ENCODE measurements around the gene DAB2. TPM values are rescaled to one million over a fixed set of nuclear protein-coding genes. Genes with fewer than 3 reads are reported as not detected.

DAB2 gene
- total RNA-seq: 100 to 1,000 TPM in 1 of 4 donors, 10 to 100 TPM in 3; 30.8 to 121 (median 47.4) TPM

- peaks cover 21 to 67% (median 25%) of the 10 kb centered on the region in 3 donors for H3K4me1 ChIP-seq
- TF ChIP-seq EP300 (IDR thresholded peaks at IDR 0.05) (no peak), CTCF (IDR thresholded peaks at IDR 0.05) (peak; percentile 19 to 72 (median 61)), POLR2AphosphoS5 (IDR thresholded peaks at IDR 0.05) (peak; percentile 86), POLR2A (IDR thresholded peaks at IDR 0.05) (peak; percentile 78 to 85)
- H3K4me3 ChIP-seq: peak within 1 kb of the TSS; percentile 60 to 74
- H3K27ac ChIP-seq: peak within 1 kb of the TSS; percentile 82 to 89 (median 88)
- H3K36me3 ChIP-seq: no peaks in the 10 kb centered on the region
- ATAC-seq: peak; percentile 83
- no peaks in the 10 kb centered on the region for H3K9me3 ChIP-seq
- no peaks in the 10 kb centered on the region for H3K27me3 ChIP-seq
- WGBS, 2 donors (ENCODE audit: low coverage in 1 of 2): 5 to 9% methylated on average over 9 to 23 of the region's 53 CpGs
Measured at GRCh38 chr5:39424736-39425637, at the start of gene DAB2. TSS of gene DAB2 (minus strand) at chr5:39424980. CDS start at chr5:39394320, 30,660 bp downstream.

GRCh38 chr5:39473156-39473775 lies 48.5 kb upstream of the DAB2 start:
- Histone ChIP-seq H3K9me3 (no peaks in the 10 kb centered on the region), H3K27ac (peak overlapping the region in 1 of 4 donors; percentile 14), H3K4me1 (peaks cover 0 to 12% (median 0%) of the 10 kb centered on the region in 3 donors), H3K36me3 (no peaks in the 10 kb centered on the region), H3K4me3 (no peak overlapping the region), H3K27me3 (no peaks in the 10 kb centered on the region)
- WGBS, 2 donors (ENCODE audit: low coverage in 1 of 2): 25 to 31% methylated on average over 3 of the region's 3 CpGs
- TF ChIP-seq POLR2A (IDR thresholded peaks at IDR 0.05) (no peak), EP300 (IDR thresholded peaks at IDR 0.05) (no peak), POLR2AphosphoS5 (IDR thresholded peaks at IDR 0.05) (no peak), CTCF (IDR thresholded peaks at IDR 0.05) (no peak)
- ATAC-seq: no peak

GRCh38 chr5:39471836-39472508 lies 47.2 kb upstream of the DAB2 start:
- TF ChIP-seq POLR2AphosphoS5 (IDR thresholded peaks at IDR 0.05): no peak
- no peak for TF ChIP-seq CTCF (IDR thresholded peaks at IDR 0.05)
- no peak for TF ChIP-seq EP300 (IDR thresholded peaks at IDR 0.05)
- TF ChIP-seq POLR2A (IDR thresholded peaks at IDR 0.05): no peak
- peaks cover 0 to 12% (median 0%) of the 10 kb centered on the region in 3 donors for H3K4me1 ChIP-seq
- no peaks in the 10 kb centered on the region for H3K27me3 ChIP-seq
- no peaks in the 10 kb centered on the region for H3K36me3 ChIP-seq
- H3K27ac ChIP-seq: no peak overlapping the region
- 46 to 86% methylated on average over 2 to 3 of the region's 3 CpGs for WGBS, 2 donors (ENCODE audit: low coverage in 1 of 2)
- H3K9me3 ChIP-seq: no peaks in the 10 kb centered on the region
- no peak overlapping the region for H3K4me3 ChIP-seq
- ATAC-seq: no peak

- peaks cover 0 to 2% (median 0%) of the 10 kb centered on the region in 3 donors for H3K4me1 ChIP-seq
- WGBS, 2 donors (ENCODE audit: low coverage in 1 of 2): 93 to 100% methylated on average over 2 of the region's 2 CpGs
- H3K4me3 ChIP-seq: no peak overlapping the region
- no peaks in the 10 kb centered on the region for H3K36me3 ChIP-seq
- no peaks in the 10 kb centered on the region for H3K9me3 ChIP-seq
- TF ChIP-seq POLR2AphosphoS5 (IDR thresholded peaks at IDR 0.05) (no peak), CTCF (IDR thresholded peaks at IDR 0.05) (no peak), POLR2A (IDR thresholded peaks at IDR 0.05) (no peak), EP300 (IDR thresholded peaks at IDR 0.05) (no peak)
- no peak for ATAC-seq
- H3K27me3 ChIP-seq: no peaks in the 10 kb centered on the region
- peak overlapping the region in 1 of 4 donors; percentile 6 for H3K27ac ChIP-seq
Measured at GRCh38 chr5:39470811-39471210, 46.0 kb upstream of the DAB2 start.

All from gastroesophageal sphincter (tissue), 4 donors.